Cortex of kidney (tissue), 1 donor: Measurements from ENCODE around the gene SERTAD2.

Experiments used
- DNase-seq: peaks from one replicate; lab custom pipeline; 2025; lab: John Stamatoyannopoulos, UW

The SERTAD2 gene

GRCh38 chr2:64608867-64609226, 44.9 kb downstream of the SERTAD2 start:
- no peak for DNase-seq

GRCh38 chr2:64607381-64608304, 46.1 kb downstream of the SERTAD2 start:
- no peak for DNase-seq

- no peak for DNase-seq
Observed at GRCh38 chr2:64606479-64607363, 47.0 kb downstream of the SERTAD2 start.

DNA sequence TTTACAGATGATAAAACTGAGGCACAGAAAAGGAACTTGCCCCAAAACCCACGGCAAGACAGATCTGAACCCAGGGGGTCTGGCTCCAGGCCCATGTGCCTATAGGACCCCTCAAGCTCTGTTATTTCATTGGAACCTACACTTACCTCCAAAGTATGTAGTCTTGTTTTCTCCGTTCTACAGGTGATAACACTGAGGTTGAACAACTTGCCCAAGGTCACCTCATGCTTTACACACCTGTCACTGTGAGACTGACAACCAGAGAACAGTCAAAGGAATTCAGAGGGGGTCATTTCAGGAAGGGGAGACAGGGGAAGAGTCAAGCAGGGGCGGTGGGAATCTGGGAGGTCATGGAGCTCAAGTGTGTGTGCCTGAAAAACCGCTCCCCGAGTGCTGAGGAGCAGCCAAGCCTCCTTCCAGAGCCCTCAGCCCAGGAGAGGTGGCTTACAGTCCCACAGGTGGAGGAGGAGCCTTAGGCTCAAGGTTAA, 47.7 kb downstream of the SERTAD2 start:
- no peak for DNase-seq

DNA sequence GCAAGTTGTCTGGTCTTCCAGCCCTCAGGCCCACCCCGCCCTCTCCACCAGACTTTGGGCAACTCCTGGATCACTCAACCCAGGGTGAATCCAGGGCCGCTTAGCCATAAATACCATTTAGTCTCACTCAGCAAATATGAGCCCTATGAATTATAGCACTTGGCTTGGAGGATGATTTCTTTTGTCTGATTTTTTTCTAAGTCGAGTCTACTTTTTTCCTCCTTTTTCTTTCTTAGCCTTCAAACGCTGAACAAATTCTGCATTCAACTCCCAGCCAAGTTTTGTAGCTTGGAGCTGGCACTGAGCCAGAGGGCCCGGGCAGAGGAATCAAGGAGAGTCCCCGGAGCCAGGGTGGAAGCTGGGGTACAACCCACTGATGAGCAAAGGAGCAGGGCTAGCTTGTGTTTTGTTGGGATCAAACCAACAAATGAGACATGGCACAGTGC, 48.7 kb downstream of the SERTAD2 start:
- DNase-seq, result no peak

GRCh38 chr2:64604155-64604554, 49.6 kb downstream of the SERTAD2 start:
- no peak for DNase-seq

GRCh38 chr2:64602436-64602835, 51.3 kb downstream of the SERTAD2 start:
- no peak for DNase-seq

DNA sequence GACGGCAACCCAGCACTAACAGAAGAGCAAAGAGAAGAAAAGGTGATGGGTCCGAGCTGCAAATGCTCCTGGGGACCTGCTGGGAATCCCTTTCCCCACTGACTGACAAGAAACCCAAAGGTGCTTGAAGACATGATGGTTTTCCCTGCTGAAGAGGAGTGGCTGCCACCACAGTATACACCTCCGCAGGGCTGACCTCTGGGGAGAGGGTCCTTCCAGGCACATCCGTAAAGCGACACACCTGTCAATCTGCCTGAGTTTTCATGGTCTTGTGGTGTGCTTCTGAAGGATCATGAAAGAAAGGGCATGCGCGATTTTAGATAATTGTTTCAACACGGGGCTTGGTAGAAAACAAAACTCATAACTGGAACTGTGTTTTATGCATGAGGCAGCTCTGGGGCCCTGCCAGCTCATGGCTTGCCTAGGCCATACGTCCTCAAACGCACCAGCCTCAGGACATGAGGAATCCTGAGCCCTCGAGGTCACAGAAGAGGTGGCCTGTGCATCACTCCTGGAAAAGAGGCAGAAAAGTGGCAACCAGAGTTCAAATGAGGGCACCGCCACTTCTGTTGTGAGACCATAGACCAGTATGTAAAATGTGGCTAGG, 51.8 kb downstream of the SERTAD2 start:
- no peak for DNase-seq

DNA sequence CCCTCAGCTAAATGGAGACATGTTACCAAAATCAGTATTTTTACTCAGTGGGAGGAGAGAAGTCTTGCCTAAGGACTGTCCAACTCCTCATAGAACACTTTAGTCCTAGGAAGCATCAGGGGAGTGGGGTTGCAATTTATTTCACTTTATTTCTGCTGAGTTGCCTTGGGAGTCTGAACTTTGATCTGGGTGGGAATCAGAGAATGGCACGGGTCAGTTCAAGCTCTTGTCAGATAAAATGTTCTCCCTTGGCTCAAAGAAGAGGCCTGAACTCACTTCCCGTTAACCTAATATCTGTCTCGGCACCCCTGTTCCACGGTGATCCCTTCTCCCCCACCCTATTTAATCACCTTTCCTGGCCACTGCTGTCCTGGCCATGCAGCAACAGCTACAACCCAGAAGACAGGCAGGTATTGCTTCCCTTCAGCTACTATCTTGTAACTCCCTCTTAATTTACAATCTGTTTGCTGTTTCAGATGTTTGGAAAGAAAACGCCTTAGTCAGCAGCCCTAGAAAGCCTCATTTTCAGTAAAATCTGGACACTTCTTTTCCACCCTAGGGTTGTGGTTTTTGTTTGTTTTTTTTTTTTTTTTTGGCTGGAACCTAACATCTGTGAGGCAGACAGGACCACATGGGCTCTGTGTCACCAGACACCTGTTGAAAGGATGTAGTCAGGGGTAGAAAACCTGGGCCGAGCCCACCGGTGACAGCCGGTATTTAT, 52.5 kb downstream of the SERTAD2 start:
- DNase-seq, result no peak

GRCh38 chr2:64599469-64599868, 54.2 kb downstream of the SERTAD2 start:
- DNase-seq, result no peak

- no peak for DNase-seq
Observed at GRCh38 chr2:64598226-64598625, 55.5 kb downstream of the SERTAD2 start.

- no peak for DNase-seq
Observed at GRCh38 chr2:64595397-64596176, 58.1 kb downstream of the SERTAD2 start.

DNA sequence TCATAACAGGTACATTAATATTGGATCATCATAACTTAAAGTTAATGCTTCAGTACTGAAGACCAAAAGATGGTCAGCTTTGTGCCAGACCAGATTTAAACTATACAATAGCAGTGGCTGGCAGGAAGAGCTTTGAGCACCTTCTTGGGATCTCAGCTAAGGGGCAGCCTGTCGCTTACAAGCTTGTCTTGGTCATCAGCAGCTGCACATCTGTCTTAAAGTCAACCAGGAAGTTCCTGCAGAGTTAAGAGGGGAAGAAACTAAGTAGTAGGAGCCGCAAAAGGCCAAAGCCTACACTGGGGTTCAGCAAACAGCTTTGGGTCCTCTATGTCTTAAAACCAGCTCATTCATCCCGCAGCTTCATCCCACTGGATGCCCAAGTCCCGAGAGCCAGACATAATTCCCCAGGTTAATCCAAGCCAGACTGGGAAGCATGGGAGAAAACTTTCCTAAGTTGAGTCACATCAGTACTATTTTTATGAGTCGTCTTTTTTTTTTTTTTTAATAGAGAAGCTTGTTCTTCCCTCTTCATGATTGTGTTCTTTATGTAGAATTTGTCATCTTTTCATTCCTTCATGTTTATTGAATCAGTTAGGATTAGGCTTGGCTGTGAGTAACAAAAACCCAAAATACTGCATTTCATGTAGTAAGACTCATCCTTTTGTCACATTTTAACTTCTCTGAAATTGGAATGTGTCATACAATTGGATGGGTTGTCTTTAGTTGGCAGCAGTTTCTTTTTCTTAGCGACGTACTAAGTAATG, 59.3 kb downstream of the SERTAD2 start:
- no peak for DNase-seq

- no peak for DNase-seq
Observed at GRCh38 chr2:64593035-64593655, 60.6 kb downstream of the SERTAD2 start.

DNA sequence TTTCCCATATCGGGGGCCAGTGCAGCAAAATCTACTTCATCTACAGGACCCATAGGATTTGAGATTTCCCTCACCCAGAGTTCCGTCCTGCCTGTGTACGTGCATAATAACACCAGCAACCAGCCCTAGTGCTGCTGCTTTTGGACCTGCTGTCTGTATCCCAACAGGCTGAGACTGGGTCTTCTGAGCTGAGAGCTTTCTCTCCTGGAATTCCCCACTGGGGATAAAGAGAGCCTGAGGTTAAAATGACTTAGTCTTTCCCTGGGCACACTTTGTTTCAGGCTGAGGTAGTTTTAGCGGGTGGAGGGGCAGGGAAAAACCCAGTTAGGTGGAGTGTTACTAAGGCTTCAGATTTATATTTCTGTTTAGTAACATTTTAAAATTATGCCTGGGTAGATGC, 62.5 kb downstream of the SERTAD2 start:
- DNase-seq, result no peak

GRCh38 chr2:64587561-64587960, 66.2 kb downstream of the SERTAD2 start:
- DNase-seq, result no peak

- DNase-seq, result no peak
Observed at GRCh38 chr2:64586883-64587481, 66.7 kb downstream of the SERTAD2 start.

DNA sequence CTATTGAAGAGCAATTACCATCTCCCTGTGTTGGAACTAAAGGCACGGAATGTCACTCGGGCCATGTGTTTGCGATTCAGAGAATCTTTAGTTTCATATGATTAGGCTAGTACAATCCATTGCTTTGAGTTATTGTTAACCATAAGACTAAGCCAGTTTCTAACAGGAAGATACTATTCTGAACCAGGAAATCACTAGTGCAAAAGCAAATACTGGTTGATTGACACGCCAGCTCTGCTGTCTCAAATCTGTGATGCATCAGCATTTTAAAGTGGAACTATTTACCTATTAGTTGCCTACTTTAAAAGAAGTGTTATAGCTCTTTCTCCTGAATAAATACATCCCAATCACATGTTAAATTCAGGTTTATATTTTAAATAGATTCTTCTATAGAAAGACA, 67.7 kb downstream of the SERTAD2 start:
- DNase-seq, result no peak

GRCh38 chr2:64582774-64583340, 70.9 kb downstream of the SERTAD2 start:
- no peak for DNase-seq
